ENCODE measurements around the gene IL18RAP.

GRCh38 chr2:102484310-102485061 is 61.5 kb downstream of the IL18RAP start:
- TF ChIP-seq CTCF (IDR thresholded peaks at IDR 0.05; ENCODE audit: poor library complexity) (no peak), EZH2 (IDR thresholded peaks at IDR 0.05; ENCODE audit: borderline replicate concordance) (no peak)
